Nephron progenitor cell (in vitro differentiated cells): ENCODE data around the gene CTNNA3.

Experiments
- DNase-seq: peaks from one replicate; pipeline ENCODE4 v3.0.0; 2021
- H3K27ac Mint-ChIP-seq: 2 replicates; pipeline ENCODE4 v1.8.0; 2021; ENCODE audit warnings: mild to moderate bottlenecking, moderate library complexity, mixed read lengths
- H3K27me3 Mint-ChIP-seq: 2 replicates; pipeline ENCODE4 v1.8.0; 2021; ENCODE audit warnings: mild to moderate bottlenecking, low read depth, mixed read lengths; ENCODE audit not compliant: poor library complexity
- H3K36me3 Mint-ChIP-seq: 2 replicates; pipeline ENCODE4 v1.8.0; 2021; ENCODE audit warnings: low read depth, mixed read lengths
- H3K4me1 Mint-ChIP-seq: 2 replicates; pipeline ENCODE4 v1.8.0; 2021; ENCODE audit warnings: mixed read lengths
- H3K4me3 Mint-ChIP-seq: 2 replicates; pipeline ENCODE4 v1.8.0; 2021; ENCODE audit warnings: mild to moderate bottlenecking, moderate library complexity, mixed read lengths
- H3K9me3 Mint-ChIP-seq: 2 replicates; pipeline ENCODE4 v1.8.0; 2021; ENCODE audit warnings: mild to moderate bottlenecking, moderate library complexity, mixed read lengths
- CTCF ChIP-seq: fragments of 200-600 bp; sonication (generic); IDR thresholded peaks from 2 replicates; pipeline ENCODE4 v1.5.0; 2021; ENCODE audit warnings: antibody characterized with exemption

The CTNNA3 gene

DNA sequence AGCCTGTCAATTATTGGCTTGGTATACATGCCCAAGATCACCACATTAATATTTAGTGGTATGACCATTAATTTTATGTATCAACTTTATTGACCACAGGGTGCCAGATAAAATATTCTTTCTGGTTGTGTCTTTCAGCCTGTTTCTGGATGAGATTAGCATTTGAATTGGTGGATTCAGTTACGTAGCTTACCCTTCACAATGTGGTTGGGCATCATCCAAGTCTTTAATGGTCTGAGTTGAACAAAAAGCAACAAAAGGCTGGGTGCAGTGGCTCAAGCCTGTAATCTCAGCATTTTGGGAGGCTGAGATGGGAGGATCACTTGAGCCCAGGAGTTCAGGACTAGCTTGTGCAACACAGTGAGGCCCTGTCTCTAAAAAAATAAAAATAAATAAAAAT is 1472.3 kb downstream of the CTNNA3 start:
- DNase-seq = no peak
- Mint-ChIP-seq H3K27me3 (peaks cover 3% of the 10 kb centered on the region), H3K4me3 (no peak overlapping the region), H3K9me3 (peaks cover 17% of the 10 kb centered on the region), H3K36me3 (no peaks in the 10 kb centered on the region), H3K27ac (no peak overlapping the region), H3K4me1 (no peaks in the 10 kb centered on the region)
- no peak for TF ChIP-seq CTCF

GRCh38 chr10:66222462-66223046 is 1473.4 kb downstream of the CTNNA3 start:
- Mint-ChIP-seq H3K4me1 (no peaks in the 10 kb centered on the region), H3K36me3 (no peaks in the 10 kb centered on the region), H3K9me3 (peaks cover 6% of the 10 kb centered on the region), H3K27me3 (peaks cover 3% of the 10 kb centered on the region), H3K27ac (no peak overlapping the region), H3K4me3 (no peak overlapping the region)
- TF ChIP-seq CTCF = no peak
- DNase-seq = no peak

DNA sequence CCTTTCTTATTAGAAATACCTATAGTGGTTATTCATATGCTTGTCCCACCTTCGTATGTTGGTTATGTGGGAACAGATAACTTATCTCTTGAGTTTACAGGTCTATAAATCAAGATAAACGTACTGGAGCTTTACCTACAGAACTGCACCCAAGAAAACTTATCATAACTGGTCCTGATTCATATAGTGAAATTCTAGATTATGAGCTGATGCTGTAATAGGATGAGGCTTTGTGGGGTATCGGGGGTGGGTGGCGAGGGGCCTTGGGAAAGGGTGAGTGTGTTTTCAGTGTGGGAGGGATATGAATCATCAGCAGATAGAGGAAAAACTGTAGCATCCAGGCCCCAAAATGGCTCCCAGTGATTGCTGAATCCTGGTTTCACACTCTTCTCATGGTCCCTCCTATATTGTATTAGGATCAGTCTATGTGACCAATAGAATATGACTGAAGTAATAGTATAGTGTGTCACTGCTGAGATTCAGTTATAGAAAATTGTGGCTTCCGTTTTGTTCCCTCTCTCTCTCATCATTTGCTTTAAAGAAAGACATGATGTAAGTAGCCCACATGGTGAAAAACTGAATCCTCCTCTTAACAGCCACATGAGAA is 1476.9 kb downstream of the CTNNA3 start:
- no peaks in the 10 kb centered on the region for H3K4me1 Mint-ChIP-seq
- no peak overlapping the region for H3K27ac Mint-ChIP-seq
- H3K4me3 Mint-ChIP-seq = no peak overlapping the region
- H3K27me3 Mint-ChIP-seq = peaks cover 3% of the 10 kb centered on the region
- TF ChIP-seq CTCF = no peak
- no peaks in the 10 kb centered on the region for H3K9me3 Mint-ChIP-seq
- H3K36me3 Mint-ChIP-seq = no peaks in the 10 kb centered on the region
- DNase-seq = no peak

GRCh38 chr10:66218289-66218688 is 1477.7 kb downstream of the CTNNA3 start:
- Mint-ChIP-seq H3K4me3 (no peak overlapping the region), H3K36me3 (no peaks in the 10 kb centered on the region), H3K27me3 (peaks cover 3% of the 10 kb centered on the region), H3K27ac (no peak overlapping the region), H3K4me1 (no peaks in the 10 kb centered on the region), H3K9me3 (no peaks in the 10 kb centered on the region)
- no peak for DNase-seq
- TF ChIP-seq CTCF = no peak

DNA sequence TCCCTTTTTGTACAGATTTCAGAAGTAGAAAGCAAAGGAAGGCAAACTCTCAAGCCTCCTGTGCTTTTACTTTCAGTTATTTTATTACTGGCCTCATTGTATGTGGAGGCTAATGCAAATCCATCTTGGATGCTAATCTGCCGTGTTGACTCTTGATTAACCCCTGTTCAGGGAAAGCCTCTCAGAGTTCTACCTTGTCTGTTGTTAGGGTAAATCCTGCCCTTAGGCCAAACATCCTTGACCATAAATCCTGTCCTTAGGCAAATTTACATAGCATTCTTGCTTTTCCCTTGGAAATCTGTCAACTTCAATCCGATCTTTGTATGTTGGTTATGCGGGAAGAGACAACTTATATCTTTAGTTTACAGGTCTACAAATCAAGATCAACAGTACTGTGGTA is 1480.1 kb downstream of the CTNNA3 start:
- H3K4me1 Mint-ChIP-seq = no peaks in the 10 kb centered on the region
- DNase-seq = no peak
- no peaks in the 10 kb centered on the region for H3K27me3 Mint-ChIP-seq
- no peak overlapping the region for H3K27ac Mint-ChIP-seq
- H3K36me3 Mint-ChIP-seq = no peaks in the 10 kb centered on the region
- no peak for TF ChIP-seq CTCF
- no peak overlapping the region for H3K4me3 Mint-ChIP-seq
- H3K9me3 Mint-ChIP-seq = no peaks in the 10 kb centered on the region
